VCaP (cell line): ENCODE results near the gene SCOC.
A peak's percentile ranks its signal among the peaks of the same experiment; 100 is the strongest.

ENCODE experiments used
- H3K27ac ChIP-seq: fragments of 450-650 bp; 2 replicates; pipeline ENCODE4 v1.5.1; 2017
- TF ChIP-seq, protein P1 (sequence below): fragments of 450-650 bp; conservative IDR thresholded peaks from 2 replicates; pipeline ENCODE4 v1.5.1; 2017; ENCODE audit warnings: mild to moderate bottlenecking, moderate library complexity

Gene SCOC

DNA sequence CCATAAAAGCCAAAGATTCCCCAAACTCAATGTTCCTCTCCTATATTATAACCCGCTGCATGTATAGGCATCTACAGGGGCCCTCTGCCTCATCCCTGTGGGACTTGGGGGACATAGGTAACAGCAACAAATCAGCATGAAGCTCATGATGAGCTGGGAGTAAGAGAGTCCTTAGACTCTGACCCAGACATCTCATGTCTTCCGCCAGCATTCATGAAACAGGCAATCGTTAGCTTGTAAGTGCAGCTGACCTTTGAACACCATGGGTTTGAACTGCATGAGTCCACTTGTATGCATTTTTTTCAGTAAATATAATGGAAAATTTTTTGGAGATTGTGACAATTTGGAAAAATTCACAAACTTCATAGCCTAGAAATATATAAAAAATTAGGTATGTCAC is 10.4 kb upstream of the SCOC start:
- no peak overlapping the region for H3K27ac ChIP-seq
- TF ChIP-seq, protein P1, sequence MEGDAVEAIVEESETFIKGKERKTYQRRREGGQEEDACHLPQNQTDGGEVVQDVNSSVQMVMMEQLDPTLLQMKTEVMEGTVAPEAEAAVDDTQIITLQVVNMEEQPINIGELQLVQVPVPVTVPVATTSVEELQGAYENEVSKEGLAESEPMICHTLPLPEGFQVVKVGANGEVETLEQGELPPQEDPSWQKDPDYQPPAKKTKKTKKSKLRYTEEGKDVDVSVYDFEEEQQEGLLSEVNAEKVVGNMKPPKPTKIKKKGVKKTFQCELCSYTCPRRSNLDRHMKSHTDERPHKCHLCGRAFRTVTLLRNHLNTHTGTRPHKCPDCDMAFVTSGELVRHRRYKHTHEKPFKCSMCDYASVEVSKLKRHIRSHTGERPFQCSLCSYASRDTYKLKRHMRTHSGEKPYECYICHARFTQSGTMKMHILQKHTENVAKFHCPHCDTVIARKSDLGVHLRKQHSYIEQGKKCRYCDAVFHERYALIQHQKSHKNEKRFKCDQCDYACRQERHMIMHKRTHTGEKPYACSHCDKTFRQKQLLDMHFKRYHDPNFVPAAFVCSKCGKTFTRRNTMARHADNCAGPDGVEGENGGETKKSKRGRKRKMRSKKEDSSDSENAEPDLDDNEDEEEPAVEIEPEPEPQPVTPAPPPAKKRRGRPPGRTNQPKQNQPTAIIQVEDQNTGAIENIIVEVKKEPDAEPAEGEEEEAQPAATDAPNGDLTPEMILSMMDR, result no peak

DNA sequence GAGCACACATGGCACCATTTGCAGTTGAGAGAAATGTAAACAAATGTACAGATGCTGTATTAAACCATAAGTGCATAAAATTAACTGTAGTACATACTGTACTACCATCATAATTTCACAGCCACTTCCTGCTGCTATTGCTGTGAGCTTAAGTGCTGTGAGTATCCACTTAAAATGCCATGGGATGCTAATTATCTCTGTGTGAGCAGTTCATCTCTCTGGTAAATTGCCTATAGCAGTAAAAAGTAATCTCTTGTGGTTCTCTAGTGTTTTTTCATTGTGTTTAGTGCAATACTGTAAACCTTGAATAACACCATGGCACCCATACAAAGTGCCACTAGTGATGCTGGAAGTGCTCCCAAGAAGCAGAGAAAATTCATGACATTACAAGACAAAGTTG is 9.9 kb upstream of the SCOC start:
- TF ChIP-seq, protein P1, result no peak
- H3K27ac ChIP-seq, result no peak overlapping the region

DNA sequence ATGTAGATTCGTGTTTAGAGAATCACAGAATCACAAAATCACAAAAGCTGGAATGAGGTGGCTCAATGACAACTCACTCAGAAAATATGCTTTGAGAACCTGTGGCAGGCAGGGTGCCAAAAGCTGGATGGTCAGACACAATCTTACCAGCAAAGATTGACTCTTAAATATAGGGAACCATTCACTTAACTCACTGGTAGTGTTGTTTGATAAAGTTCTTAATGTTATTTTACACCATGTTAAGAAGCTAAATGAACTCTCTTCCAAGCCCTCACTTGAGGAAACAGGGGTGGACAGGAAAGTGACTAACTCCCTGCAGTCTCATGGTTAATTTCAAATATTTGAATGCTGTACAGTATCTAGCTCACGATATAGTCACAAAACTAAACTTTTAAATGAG is 5.7 kb upstream of the SCOC start:
- no peak overlapping the region for H3K27ac ChIP-seq
- TF ChIP-seq, protein P1, result no peak

DNA sequence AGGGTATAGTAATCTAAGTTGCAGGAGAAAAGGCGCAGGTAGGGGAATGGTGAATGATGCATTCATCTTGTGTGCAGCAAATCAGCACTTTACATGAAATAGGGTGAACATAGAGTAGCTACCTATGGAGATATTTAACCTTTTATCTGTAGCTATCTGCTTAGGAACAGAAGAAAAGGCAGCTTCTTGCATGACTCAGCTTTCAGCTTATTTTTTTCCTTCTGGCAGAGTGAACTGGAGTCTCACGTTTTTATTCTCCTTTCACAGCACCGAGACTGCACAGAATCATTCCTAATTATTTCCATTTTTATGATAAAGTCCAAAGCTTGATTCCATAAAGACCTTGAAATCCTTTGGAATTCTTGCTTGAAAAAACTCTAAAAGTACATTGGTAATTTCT is 4.8 kb upstream of the SCOC start:
- TF ChIP-seq, protein P1, result no peak
- no peak overlapping the region for H3K27ac ChIP-seq

DNA sequence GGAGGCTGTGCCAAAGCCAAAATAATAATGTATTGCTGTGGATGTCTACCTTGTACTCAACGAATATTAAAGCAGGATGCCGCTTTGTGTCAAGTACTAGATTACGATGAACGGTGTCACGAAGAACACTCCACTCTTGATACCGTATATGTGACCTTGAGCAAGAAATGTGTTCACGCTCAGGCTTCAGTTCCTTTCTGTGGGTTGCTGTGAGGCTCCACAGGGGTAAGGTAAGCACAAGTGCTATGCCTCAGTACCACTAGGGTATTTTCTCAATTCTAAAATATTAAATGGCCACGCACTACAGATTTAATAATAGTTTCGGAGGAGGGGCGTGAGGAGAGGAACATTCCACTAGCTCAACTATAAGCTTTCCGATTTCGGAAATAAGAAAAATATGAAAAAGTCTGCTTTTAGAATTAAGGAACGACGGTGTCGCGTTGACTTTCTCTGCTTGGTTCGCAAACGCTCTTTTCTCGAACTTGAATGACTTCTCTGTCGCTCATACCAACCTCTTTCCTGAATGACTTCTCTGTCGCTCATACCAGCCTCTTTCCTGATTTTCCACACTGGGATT is 607 bp upstream of the SCOC start:
- H3K27ac ChIP-seq, result peak overlapping the region; percentile 91
- TF ChIP-seq, protein P1, result no peak

DNA sequence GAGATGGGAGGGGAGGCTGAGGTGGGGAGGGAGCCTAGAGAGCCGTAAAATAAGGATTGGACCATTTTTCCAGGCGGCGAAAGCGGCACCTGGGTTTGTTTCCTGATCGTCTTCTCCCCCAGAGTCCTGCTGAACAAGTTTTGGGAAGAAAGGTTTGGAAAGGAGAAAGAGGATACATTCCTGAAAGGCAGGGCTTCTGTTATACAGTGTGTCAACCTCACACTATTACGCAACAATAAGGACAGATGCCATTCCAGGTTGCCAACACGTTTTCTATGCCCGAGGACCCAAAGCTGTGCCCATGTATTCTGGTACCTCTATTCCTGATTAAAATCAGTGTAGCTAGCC is 658 bp downstream of the SCOC start:
- peak overlapping the region; percentile 91 for H3K27ac ChIP-seq
- TF ChIP-seq, protein P1, result no peak

DNA sequence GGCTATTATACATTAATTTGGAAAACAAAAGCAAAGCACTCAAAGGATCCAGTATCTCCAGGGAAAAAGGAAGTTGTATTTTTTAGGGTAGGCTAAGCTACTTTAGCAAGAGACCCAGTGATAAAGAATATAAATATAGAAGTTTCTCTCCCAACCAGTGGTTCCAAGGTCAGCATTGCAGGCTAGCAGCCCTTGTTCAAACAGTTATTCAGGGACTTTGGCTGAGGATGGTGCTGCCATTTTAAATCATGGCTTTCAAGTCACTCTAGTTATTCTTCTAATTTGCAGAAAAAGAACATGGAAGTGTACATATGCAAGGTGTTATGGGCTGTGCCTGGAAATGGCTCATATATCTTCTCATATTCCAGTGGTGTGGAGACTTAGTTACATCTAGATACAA is 9.3 kb downstream of the SCOC start:
- H3K27ac ChIP-seq, result no peak overlapping the region
- TF ChIP-seq, protein P1, result no peak
